Lower leg skin (tissue), 4 donors: ENCODE results near the gene LRP3. TPM values are rescaled to one million over a fixed set of nuclear protein-coding genes. Genes with fewer than 3 reads are reported as not detected.

Experiments used
- DNase-seq, 2 donors: peaks; one replicate each; pipeline ENCODE4 v3.0.0-alpha.2; 2019; ENCODE audit warnings: low spot score in 2 of 2
- H3K4me3 ChIP-seq: fragments of 200-600 bp; sonication (generic); 2 replicates; pipeline ENCODE4 v1.5.1; 2017; ENCODE audit warnings: mild to moderate bottlenecking, low read depth; ENCODE audit not compliant: poor library complexity, severe bottlenecking
- CTCF ChIP-seq, 3 donors: fragments of 450-650 bp; IDR thresholded peaks; one replicate each; pipeline ENCODE4 v1.5.1; 2016; ENCODE audit warnings: antibody characterized with exemption in 3 of 3, mild to moderate bottlenecking in 3 of 3, moderate library complexity in 2 of 3
- POLR2A ChIP-seq, 2 donors: fragments of 450-650 bp; IDR thresholded peaks; one replicate each; pipeline ENCODE4 v1.6.1; 2016 to 2017; ENCODE audit warnings: antibody characterized with exemption in 2 of 2, mild to moderate bottlenecking in 1 of 2, moderate library complexity in 1 of 2
- WGBS, 2 donors: methylation state at CpG; one replicate each; pipeline ENCODE4 v1.1.5; 2018; 5-methylcytosine and 5-hydroxymethylcytosine counted together
- intact Hi-C: fragments of 100-400 bp; cut with DNase I; formaldehyde crosslinking; loops from one replicate; pipeline ENCODE4 v1.15.0; 2023; ENCODE audit warnings: low total_unique reads
- total RNA-seq, 4 donors: library from RNA; depleted of rRNA; stranded (reverse); fragments of >200 nt; gene quantifications; one replicate each; pipeline ENCODE4 v1.1.0, GENCODE V29; 2016

LRP3 gene
- total RNA-seq, 4 donors from 2014 or later: 9.4 to 27.4 (median 18.0) TPM

GRCh38 chr19:33197591-33198000 lies 3.5 kb downstream of the LRP3 start:
- intact Hi-C loops: no loop called here
- WGBS, 2 donors: 95 to 98% methylated on average over 8 to 11 of the region's 11 CpGs
- no peak for DNase-seq
- no peak for TF ChIP-seq POLR2A (IDR thresholded peaks at IDR 0.05)
- no peak for TF ChIP-seq CTCF (IDR thresholded peaks at IDR 0.05)
- no peak overlapping the region for H3K4me3 ChIP-seq

GRCh38 chr19:33198169-33198568 lies 4.0 kb downstream of the LRP3 start:
- intact Hi-C loops: no loop called here

GRCh38 chr19:33199441-33200265 lies 5.5 kb downstream of the LRP3 start:
- TF ChIP-seq CTCF (IDR thresholded peaks at IDR 0.05) (no peak), POLR2A (IDR thresholded peaks at IDR 0.05) (no peak)
- intact Hi-C loops: loop anchor here (10.0 kb wide), 1 partner anchor 555 kb away; no protein-coding TSS in a partner anchor

More at GRCh38 chr19:33198169-33198568, 4.0 kb downstream of the LRP3 start:
- no peak for DNase-seq
- TF ChIP-seq CTCF (IDR thresholded peaks at IDR 0.05) (no peak), POLR2A (IDR thresholded peaks at IDR 0.05) (no peak)
- no peak overlapping the region for H3K4me3 ChIP-seq
- WGBS, 2 donors: 93 to 94% methylated on average over 3 to 6 of the region's 7 CpGs

GRCh38 chr19:33201473-33201872 lies 7.3 kb downstream of the LRP3 start:
- DNase-seq: no peak
- intact Hi-C loops: loop anchor here (10.0 kb wide), 1 partner anchor 553 kb away; no protein-coding TSS in a partner anchor
- TF ChIP-seq CTCF (IDR thresholded peaks at IDR 0.05) (no peak), POLR2A (IDR thresholded peaks at IDR 0.05) (no peak)
- 87 to 96% methylated on average over 6 of the region's 6 CpGs for WGBS, 2 donors
- H3K4me3 ChIP-seq: no peak overlapping the region

More at GRCh38 chr19:33199441-33200265, 5.5 kb downstream of the LRP3 start:
- no peak overlapping the region for H3K4me3 ChIP-seq
- WGBS, 2 donors: 74% methylated on average over 7 to 8 of the region's 8 CpGs
- DNase-seq: no peak

- DNase-seq: no peak
- intact Hi-C loops: loop anchor here (10.0 kb wide), 1 partner anchor 553 kb away; no protein-coding TSS in a partner anchor
- H3K4me3 ChIP-seq: no peak overlapping the region
- no peak for TF ChIP-seq POLR2A (IDR thresholded peaks at IDR 0.05)
- TF ChIP-seq CTCF (IDR thresholded peaks at IDR 0.05): no peak
- 90 to 92% methylated on average over 15 of the region's 15 CpGs for WGBS, 2 donors
These were observed 7.9 kb downstream of the LRP3 start for GRCh38 chr19:33201886-33202545.
